ENCODE results near the gene IGF2BP1. TPM values are rescaled to one million over a fixed set of nuclear protein-coding genes. Genes with fewer than 3 reads are reported as not detected.

IGF2BP1 gene
- total and polyA plus RNA-seq, 8 donors = under 0.01 to 1.0 TPM; not detected in 6

DNA sequence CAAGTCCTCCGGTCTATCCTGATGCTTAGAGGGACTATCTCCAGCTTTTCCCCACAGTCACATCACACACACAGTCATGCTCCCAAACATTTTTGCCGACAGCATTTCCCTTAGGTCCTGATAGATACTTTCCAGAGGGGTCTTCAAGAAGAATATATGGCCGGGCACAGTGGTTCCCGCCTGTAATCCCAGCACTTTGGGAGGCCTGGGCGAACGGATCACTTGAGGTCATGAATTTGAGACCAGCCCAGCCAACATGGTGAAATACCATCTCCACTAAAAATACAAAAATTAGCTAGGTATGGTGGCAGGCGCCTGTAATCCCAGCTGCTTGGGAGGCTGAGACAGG lies 24.5 kb upstream of the IGF2BP1 start:
- DNase-seq (peak in 1 of 6 donors; percentile 9), ATAC-seq (no peak), FAIRE-seq (no peak)
- no peaks in the 10 kb centered on the region for H3K9me3 ChIP-seq
- no peak overlapping the region for H3K4me3 ChIP-seq
- no peaks in the 10 kb centered on the region for H3K36me3 ChIP-seq
- no peaks in the 10 kb centered on the region for H3K4me1 ChIP-seq
- TF ChIP-seq, protein P1, sequence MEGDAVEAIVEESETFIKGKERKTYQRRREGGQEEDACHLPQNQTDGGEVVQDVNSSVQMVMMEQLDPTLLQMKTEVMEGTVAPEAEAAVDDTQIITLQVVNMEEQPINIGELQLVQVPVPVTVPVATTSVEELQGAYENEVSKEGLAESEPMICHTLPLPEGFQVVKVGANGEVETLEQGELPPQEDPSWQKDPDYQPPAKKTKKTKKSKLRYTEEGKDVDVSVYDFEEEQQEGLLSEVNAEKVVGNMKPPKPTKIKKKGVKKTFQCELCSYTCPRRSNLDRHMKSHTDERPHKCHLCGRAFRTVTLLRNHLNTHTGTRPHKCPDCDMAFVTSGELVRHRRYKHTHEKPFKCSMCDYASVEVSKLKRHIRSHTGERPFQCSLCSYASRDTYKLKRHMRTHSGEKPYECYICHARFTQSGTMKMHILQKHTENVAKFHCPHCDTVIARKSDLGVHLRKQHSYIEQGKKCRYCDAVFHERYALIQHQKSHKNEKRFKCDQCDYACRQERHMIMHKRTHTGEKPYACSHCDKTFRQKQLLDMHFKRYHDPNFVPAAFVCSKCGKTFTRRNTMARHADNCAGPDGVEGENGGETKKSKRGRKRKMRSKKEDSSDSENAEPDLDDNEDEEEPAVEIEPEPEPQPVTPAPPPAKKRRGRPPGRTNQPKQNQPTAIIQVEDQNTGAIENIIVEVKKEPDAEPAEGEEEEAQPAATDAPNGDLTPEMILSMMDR (IDR thresholded peaks at IDR 0.05) = no peak
- 52 to 65% methylated on average over 7 of the region's 7 CpGs for WGBS, 2 donors
- H3K27me3 ChIP-seq = peaks cover 0 to 3% (median 2%) of the 10 kb centered on the region in 4 donors
- intact Hi-C loops (cut with DNase I) = no loop called here
- no peak overlapping the region for H3K27ac ChIP-seq

GRCh38 chr17:48973806-48974205 lies 23.4 kb upstream of the IGF2BP1 start:
- Histone ChIP-seq H3K27ac (no peak overlapping the region), H3K4me1 (no peaks in the 10 kb centered on the region), H3K4me3 (no peak overlapping the region), H3K27me3 (peaks cover 0 to 3% (median 2%) of the 10 kb centered on the region in 4 donors), H3K9me3 (no peaks in the 10 kb centered on the region), H3K36me3 (no peaks in the 10 kb centered on the region)
- FAIRE-seq = no peak
- ATAC-seq = no peak
- DNase-seq = peak in 1 of 6 donors; percentile 10
- intact Hi-C loops (cut with DNase I) = no loop called here
- WGBS, 2 donors = 35 to 40% methylated on average over 3 of the region's 3 CpGs
- TF ChIP-seq, protein P1 (IDR thresholded peaks at IDR 0.05) = no peak

GRCh38 chr17:48981927-48982539 lies 15.2 kb upstream of the IGF2BP1 start:
- intact Hi-C loops (cut with DNase I) = no loop called here
- WGBS, 2 donors = 60 to 72% methylated on average over 3 of the region's 3 CpGs
- TF ChIP-seq, protein P1 (IDR thresholded peaks at IDR 0.05) = no peak
- no peak overlapping the region for H3K27ac ChIP-seq
- H3K4me1 ChIP-seq = no peaks in the 10 kb centered on the region
- peaks cover 0 to 20% (median 0%) of the 10 kb centered on the region in 4 donors for H3K27me3 ChIP-seq
- no peaks in the 10 kb centered on the region for H3K9me3 ChIP-seq
- DNase-seq = no peak
- FAIRE-seq = no peak
- no peaks in the 10 kb centered on the region for H3K36me3 ChIP-seq
- H3K4me3 ChIP-seq = no peak overlapping the region
- no peak for ATAC-seq

- Histone ChIP-seq H3K9me3 (no peaks in the 10 kb centered on the region), H3K36me3 (no peaks in the 10 kb centered on the region), H3K4me1 (no peaks in the 10 kb centered on the region), H3K4me3 (no peak overlapping the region), H3K27ac (no peak overlapping the region), H3K27me3 (peaks cover 0 to 43% (median 6%) of the 10 kb centered on the region in 4 donors)
- intact Hi-C loops (cut with DNase I) = no loop called here
- 50 to 60% methylated on average over 13 of the region's 13 CpGs for WGBS, 2 donors
- TF ChIP-seq, protein P1 (IDR thresholded peaks at IDR 0.05) = no peak
- no peak for FAIRE-seq
- no peak for ATAC-seq
- no peak for DNase-seq
These were observed 11.5 kb upstream of the IGF2BP1 start for GRCh38 chr17:48985436-48986245.

DNA sequence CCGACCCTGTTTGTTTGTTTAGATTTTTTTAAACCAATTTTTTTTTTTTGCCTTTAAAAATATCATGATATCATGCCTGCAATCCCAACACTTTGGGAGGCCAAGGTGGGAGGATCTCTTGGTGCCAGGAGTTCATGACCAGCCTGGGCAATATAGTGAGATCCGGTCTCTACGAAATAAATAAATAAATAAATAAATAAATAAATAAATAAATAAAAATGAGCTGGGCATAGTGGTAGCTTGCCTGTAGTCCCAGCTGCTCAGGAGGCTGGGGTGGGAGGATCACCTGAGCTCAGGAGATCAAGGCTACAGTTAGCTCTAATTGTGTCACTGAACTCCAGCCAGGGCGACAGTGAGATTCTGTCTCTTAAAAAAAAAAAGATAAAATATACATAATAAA lies 8.1 kb upstream of the IGF2BP1 start:
- Histone ChIP-seq H3K4me3 (no peak overlapping the region), H3K9me3 (no peaks in the 10 kb centered on the region), H3K27ac (no peak overlapping the region), H3K27me3 (peaks cover 18 to 71% (median 31%) of the 10 kb centered on the region in 4 donors), H3K4me1 (no peaks in the 10 kb centered on the region), H3K36me3 (no peaks in the 10 kb centered on the region)
- intact Hi-C loops (cut with DNase I) = no loop called here
- FAIRE-seq (no peak), ATAC-seq (no peak), DNase-seq (no peak)
- TF ChIP-seq, protein P1 (IDR thresholded peaks at IDR 0.05) = no peak
- 73 to 88% methylated on average over 4 of the region's 4 CpGs for WGBS, 2 donors
